Measurements from ENCODE around the gene ZFAND3. TPM values are rescaled to one million over a fixed set of nuclear protein-coding genes. Genes with fewer than 3 reads are reported as not detected.

Gene ZFAND3
- total and polyA plus RNA-seq, 10 of the 15 experiments (the other 5 are each of a cell fraction or from before 2014, with no cell fraction given), result 0.90 to 34.4 (median 16.3) TPM

- H3K79me2 ChIP-seq (ENCODE audit: control insufficient read depth, insufficient read depth, low read length), result peaks cover 40% of the 10 kb centered on the region
- H3K9ac ChIP-seq (ENCODE audit: control insufficient read depth, insufficient read depth, low read length), result no peak overlapping the region
- DNase-seq (ENCODE audit: low read depth, low spot score) (no peak), FAIRE-seq (no peak), ATAC-seq (no peak)
- WGBS (ENCODE audit: insufficient coverage, insufficient replicate concordance, low lambda C conversion rate, missing lambda C conversion rate), result 100% methylated on average over 1 of the region's 1 CpG
- SMC1A ChIA-PET (ENCODE audit: uncharacterized antibody, unreplicated experiment), result interaction anchor here (0.9 to 2.5 kb wide), 8 partner anchors 14 to 111 kb away, joined by 3 to 11 read pairs (median 4); no protein-coding TSS in a partner anchor
- H3K27ac ChIP-seq (ENCODE audit: control insufficient read depth, insufficient read depth), result no peak overlapping the region
- CTCF ChIA-PET, result interaction anchor here (0.6 to 1.5 kb wide), 4 partner anchors 14 to 269 kb away, joined by 3 to 6 read pairs (median 3); no protein-coding TSS in a partner anchor
- 0 out of 2 replicates have a peak, but pooled peaks cover 9% of the 10 kb centered on the region for H3K4me1 ChIP-seq (ENCODE audit: control insufficient read depth, insufficient read depth, low read length)
- in situ Hi-C loops (cut with MboI), result no loop called here
- BruUV-seq (replicated peaks), result no TSS peak
- no peaks in the 10 kb centered on the region for H3K9me3 ChIP-seq (replicated peaks; ENCODE audit: control insufficient read depth, insufficient read depth, low read length)
- no peak overlapping the region for H3K4me2 ChIP-seq (ENCODE audit: control insufficient read depth, insufficient read depth)
- no peak overlapping the region for H3K4me3 ChIP-seq
- no peaks in the 10 kb centered on the region for H3K27me3 ChIP-seq (replicated peaks in 1 of 2; ENCODE audit: control insufficient read depth in 2 of 2, insufficient read depth in 2 of 2, low read length in 1 of 2)
- intact Hi-C loops (cut with micrococcal nuclease; ENCODE audit: unreplicated experiment), result no loop called here
- RAD21 ChIA-PET (ENCODE audit: unreplicated experiment), result interaction anchor here (0.6 to 1.5 kb wide), 4 partner anchors 9 to 94 kb away, joined by 3 to 7 read pairs (median 4); no protein-coding TSS in a partner anchor
- POLR2A ChIA-PET, result interaction anchor here (0.8 to 1.6 kb wide), 2 partner anchors 77 to 102 kb away, joined by 3 to 11 read pairs; no protein-coding TSS in a partner anchor
- no peak overlapping the region for H2AFZ ChIP-seq (ENCODE audit: control insufficient read depth, low read depth, low read length)
- peaks cover 7% of the 10 kb centered on the region; the same call in 1 of the 2 replicates for H4K20me1 ChIP-seq (ENCODE audit: control insufficient read depth, insufficient read depth)
- H3K36me3 ChIP-seq (ENCODE audit: control insufficient read depth in 2 of 2, insufficient read depth in 2 of 2, low read length in 1 of 2), result no peaks in the 10 kb centered on the region; a peak in 1 of 4 replicates
- no peak for TF ChIP-seq NFXL1 (IDR thresholded peaks at IDR 0.05; ENCODE audit: borderline replicate concordance)
- TF ChIP-seq CREM (IDR thresholded peaks at IDR 0.05; ENCODE audit: low read depth), result no peak
- TF ChIP-seq, protein P1, sequence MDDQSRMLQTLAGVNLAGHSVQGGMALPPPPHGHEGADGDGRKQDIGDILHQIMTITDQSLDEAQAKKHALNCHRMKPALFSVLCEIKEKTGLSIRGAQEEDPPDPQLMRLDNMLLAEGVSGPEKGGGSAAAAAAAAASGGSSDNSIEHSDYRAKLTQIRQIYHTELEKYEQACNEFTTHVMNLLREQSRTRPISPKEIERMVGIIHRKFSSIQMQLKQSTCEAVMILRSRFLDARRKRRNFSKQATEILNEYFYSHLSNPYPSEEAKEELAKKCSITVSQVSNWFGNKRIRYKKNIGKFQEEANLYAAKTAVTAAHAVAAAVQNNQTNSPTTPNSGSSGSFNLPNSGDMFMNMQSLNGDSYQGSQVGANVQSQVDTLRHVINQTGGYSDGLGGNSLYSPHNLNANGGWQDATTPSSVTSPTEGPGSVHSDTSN (IDR thresholded peaks at IDR 0.05; ENCODE audit: insufficient replicate concordance, low read depth, low read length), result no peak
- TF ChIP-seq ZNF207 (IDR thresholded peaks at IDR 0.05; ENCODE audit: borderline replicate concordance), result no peak
- no peak for TF ChIP-seq SMAD1 (IDR thresholded peaks at IDR 0.05; ENCODE audit: low read depth, partially characterized antibody)
- TF ChIP-seq JUND (IDR thresholded peaks at IDR 0.05; ENCODE audit: low read depth, low read length), result no peak
- TF ChIP-seq, protein P2, sequence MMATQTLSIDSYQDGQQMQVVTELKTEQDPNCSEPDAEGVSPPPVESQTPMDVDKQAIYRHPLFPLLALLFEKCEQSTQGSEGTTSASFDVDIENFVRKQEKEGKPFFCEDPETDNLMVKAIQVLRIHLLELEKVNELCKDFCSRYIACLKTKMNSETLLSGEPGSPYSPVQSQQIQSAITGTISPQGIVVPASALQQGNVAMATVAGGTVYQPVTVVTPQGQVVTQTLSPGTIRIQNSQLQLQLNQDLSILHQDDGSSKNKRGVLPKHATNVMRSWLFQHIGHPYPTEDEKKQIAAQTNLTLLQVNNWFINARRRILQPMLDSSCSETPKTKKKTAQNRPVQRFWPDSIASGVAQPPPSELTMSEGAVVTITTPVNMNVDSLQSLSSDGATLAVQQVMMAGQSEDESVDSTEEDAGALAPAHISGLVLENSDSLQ (IDR thresholded peaks at IDR 0.05), result no peak
- TF ChIP-seq BMI1 (IDR thresholded peaks at IDR 0.05; ENCODE audit: borderline replicate concordance), result no peak
- TF ChIP-seq STAT3 (IDR thresholded peaks at IDR 0.05; ENCODE audit: low read depth, low read length), result no peak
- no peak for TF ChIP-seq ASH2L (IDR thresholded peaks at IDR 0.05; ENCODE audit: borderline replicate concordance, low read depth)
- no peak for TF ChIP-seq LARP7 (IDR thresholded peaks at IDR 0.05)
- no peak for TF ChIP-seq ZBTB4 (CRISPR knock-in tag; IDR thresholded peaks at IDR 0.05)
- no peak for TF ChIP-seq RBBP5 (conservative IDR thresholded peaks at IDR 0.05)
- no peak for TF ChIP-seq CUX1 (IDR thresholded peaks at IDR 0.05; ENCODE audit: insufficient replicate concordance, low read depth, low read length)
Observed at GRCh38 chr6:37922563-37922962, 103.0 kb downstream of the ZFAND3 start.
